GM10248 (cell line): ENCODE data around the gene CTSD.

Experiments used
- CTCF ChIA-PET: fragments of 300-600 bp; sonication (Branson Sonifier 250); formaldehyde crosslinking; extraction: SDS; loops from one replicate; lab custom pipeline; 2021; ENCODE audit warnings: antibody characterized with exemption; lab: Yijun Ruan, JAX
- POLR2A ChIA-PET: fragments of 350-650 bp; sonication (Branson Sonifier 250); formaldehyde crosslinking; extraction: SDS; loops from one replicate; lab custom pipeline; 2020; ENCODE audit warnings: antibody characterized with exemption; lab: Yijun Ruan, JAX
- DNase-seq: peaks from one replicate; pipeline ENCODE4 v3.0.0; 2012; ENCODE audit errors: extremely low spot score
- CTCF ChIP-seq: IDR thresholded peaks from 2 replicates; pipeline ENCODE4 v1.5.1; 2012; ENCODE audit warnings: mild to moderate bottlenecking, low read depth; ENCODE audit errors: extremely low read depth, missing control alignments, control extremely low read depth

The CTSD gene

DNA sequence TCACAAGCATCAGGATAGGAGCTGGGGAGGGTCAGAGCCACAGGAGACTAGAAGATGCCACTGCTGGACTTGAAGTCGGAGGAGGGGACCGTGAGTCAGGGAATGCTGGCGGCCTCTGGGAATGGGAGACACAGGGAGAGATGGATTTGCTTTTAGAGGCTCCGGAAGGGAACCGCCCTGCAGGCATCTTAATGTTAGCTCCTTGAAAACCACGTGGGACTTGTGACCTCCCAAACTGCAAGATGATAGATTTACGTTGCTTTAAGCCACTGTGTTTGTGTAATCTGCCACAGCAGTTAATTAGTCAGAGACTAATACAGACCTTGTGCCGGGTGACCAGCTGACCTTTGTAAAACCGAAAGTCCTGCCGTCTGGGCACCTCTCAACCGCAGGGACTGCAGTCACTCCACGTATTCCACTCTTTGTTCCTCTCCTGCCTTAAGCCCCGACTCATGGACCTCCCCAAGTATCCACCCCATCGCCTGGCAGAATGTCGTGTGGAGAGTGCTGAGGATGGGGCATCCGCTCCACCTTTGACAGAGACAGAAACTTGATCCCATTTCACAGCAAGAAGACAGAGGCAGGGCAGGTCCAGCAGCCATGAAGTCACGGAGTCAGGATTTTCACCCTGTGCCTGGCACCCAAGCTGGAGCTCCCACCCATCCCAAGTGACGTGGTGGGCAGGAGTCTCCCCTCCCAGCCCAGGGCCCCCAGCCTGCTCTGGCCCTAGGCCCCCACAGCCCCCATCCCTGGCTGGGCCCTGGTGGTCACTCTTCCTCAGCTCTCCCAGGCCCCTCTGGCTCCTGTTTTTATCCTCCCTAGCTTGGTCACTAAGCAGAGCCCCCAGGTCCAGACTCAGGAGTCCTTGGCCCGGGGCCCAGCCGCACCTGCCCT lies 19.4 kb upstream of the CTSD start:
- POLR2A ChIA-PET: no interaction called here
- CTCF ChIA-PET: interaction anchor here (1.2 kb wide), 1 partner anchor 188 kb away, joined by 3 read pairs; no protein-coding TSS in a partner anchor
- DNase-seq: no peak
- no peak for TF ChIP-seq CTCF

GRCh38 chr11:1782031-1782590 lies 18.4 kb upstream of the CTSD start:
- TF ChIP-seq CTCF: no peak
- DNase-seq: no peak
- ChIA-PET CTCF (no interaction called here), POLR2A (no interaction called here)

GRCh38 chr11:1781593-1781975 lies 17.9 kb upstream of the CTSD start:
- ChIA-PET POLR2A (no interaction called here), CTCF (no interaction called here)
- DNase-seq: no peak
- TF ChIP-seq CTCF: no peak

- ChIA-PET POLR2A (no interaction called here), CTCF (no interaction called here)
- DNase-seq: peak; percentile 20
- TF ChIP-seq CTCF: no peak
Observed at GRCh38 chr11:1780700-1781592, 17.2 kb upstream of the CTSD start.

GRCh38 chr11:1779806-1780699 lies 16.3 kb upstream of the CTSD start:
- ChIA-PET CTCF (no interaction called here), POLR2A (no interaction called here)
- no peak for DNase-seq
- TF ChIP-seq CTCF: no peak
